ENCODE results near the gene ARRB1.

- TF ChIP-seq CTCF (IDR thresholded peaks at IDR 0.05) (peak; percentile 26), EZH2 (IDR thresholded peaks at IDR 0.05) (no peak)
Observed at GRCh38 chr11:75245356-75246005, 106.0 kb downstream of the ARRB1 start.

All from neural progenitor cell (in vitro differentiated cells).